Esophagus squamous epithelium (tissue), 4 donors: ENCODE measurements around the gene ZNF414.

ENCODE experiments used
- POLR2A ChIP-seq, 4 donors: fragments of 450-650 bp; IDR thresholded peaks; one replicate each; pipeline ENCODE4 v1.6.1; 2017; ENCODE audit warnings: antibody characterized with exemption in 4 of 4, mild to moderate bottlenecking in 4 of 4, moderate library complexity in 3 of 4
- TF ChIP-seq, protein P1 (sequence below), 6 experiments: fragments of 450-650 bp in 4 of 6; fragments of 200-600 bp in 2 of 6; sonication (generic) in 2 of 6; IDR thresholded peaks; one replicate each; pipeline ENCODE4 v1.5.1; 2016 to 2019; ENCODE audit warnings: antibody characterized with exemption in 6 of 6, mild to moderate bottlenecking in 4 of 6, moderate library complexity in 4 of 6

DNA sequence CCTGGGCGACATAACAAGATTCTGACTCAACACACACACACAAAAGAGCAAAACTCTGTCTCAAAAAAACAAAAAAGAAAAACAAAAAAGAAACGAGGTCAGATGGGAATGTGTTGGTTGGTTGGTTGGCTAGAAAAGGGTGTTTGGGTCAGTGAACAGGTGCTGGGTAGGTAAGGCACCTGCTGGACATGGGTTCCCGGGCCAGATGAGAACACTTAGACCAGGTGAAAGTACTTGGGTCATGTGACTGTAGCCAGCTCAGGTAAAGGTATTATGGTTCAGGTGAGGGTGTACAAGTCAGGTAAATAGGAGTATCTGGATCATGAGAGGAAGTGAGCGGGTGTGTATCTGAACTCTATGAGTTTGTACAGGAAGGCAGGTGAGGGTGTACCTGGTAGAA, 14.5 kb upstream of the ZNF414 start:
- TF ChIP-seq, protein P1, sequence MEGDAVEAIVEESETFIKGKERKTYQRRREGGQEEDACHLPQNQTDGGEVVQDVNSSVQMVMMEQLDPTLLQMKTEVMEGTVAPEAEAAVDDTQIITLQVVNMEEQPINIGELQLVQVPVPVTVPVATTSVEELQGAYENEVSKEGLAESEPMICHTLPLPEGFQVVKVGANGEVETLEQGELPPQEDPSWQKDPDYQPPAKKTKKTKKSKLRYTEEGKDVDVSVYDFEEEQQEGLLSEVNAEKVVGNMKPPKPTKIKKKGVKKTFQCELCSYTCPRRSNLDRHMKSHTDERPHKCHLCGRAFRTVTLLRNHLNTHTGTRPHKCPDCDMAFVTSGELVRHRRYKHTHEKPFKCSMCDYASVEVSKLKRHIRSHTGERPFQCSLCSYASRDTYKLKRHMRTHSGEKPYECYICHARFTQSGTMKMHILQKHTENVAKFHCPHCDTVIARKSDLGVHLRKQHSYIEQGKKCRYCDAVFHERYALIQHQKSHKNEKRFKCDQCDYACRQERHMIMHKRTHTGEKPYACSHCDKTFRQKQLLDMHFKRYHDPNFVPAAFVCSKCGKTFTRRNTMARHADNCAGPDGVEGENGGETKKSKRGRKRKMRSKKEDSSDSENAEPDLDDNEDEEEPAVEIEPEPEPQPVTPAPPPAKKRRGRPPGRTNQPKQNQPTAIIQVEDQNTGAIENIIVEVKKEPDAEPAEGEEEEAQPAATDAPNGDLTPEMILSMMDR (IDR thresholded peaks at IDR 0.05) = no peak
- TF ChIP-seq POLR2A (IDR thresholded peaks at IDR 0.05) = no peak
